Measurements from ENCODE around the gene MGAT4D.
"Not testable (repeated sequence)": the region's sequence is repeated elsewhere in the genome, so short reads cannot be mapped to it uniquely, and the experiment has no call there.

The MGAT4D gene

GRCh38 chr4:140497747-140498636 lies at the start of gene MGAT4D:
Gene MGAT4D (minus strand): TSS chr4:140498293. CDS start chr4:140498222, 71 bp downstream.
- Histone ChIP-seq H3K27ac (ENCODE audit: low read depth, low read length) (no peak within 1 kb of the TSS), H3K9ac (ENCODE audit: low read length) (no peak within 1 kb of the TSS), H3K4me3 (ENCODE audit: low read depth in 1 of 2, low read length in 2 of 2) (no peak within 1 kb of the TSS), H3K9me3 (ENCODE audit: low read length) (no peaks in the 10 kb centered on the region), H3K4me1 (ENCODE audit: insufficient read depth, low read length) (no peaks in the 10 kb centered on the region), H3K27me3 (ENCODE audit: control insufficient read depth in 1 of 2, insufficient read depth in 2 of 2, low read length in 2 of 2) (peaks cover 16 to 18% of the 10 kb centered on the region in 2 donors), H3K36me3 (ENCODE audit: insufficient read depth, low read length) (no peaks in the 10 kb centered on the region)

DNA sequence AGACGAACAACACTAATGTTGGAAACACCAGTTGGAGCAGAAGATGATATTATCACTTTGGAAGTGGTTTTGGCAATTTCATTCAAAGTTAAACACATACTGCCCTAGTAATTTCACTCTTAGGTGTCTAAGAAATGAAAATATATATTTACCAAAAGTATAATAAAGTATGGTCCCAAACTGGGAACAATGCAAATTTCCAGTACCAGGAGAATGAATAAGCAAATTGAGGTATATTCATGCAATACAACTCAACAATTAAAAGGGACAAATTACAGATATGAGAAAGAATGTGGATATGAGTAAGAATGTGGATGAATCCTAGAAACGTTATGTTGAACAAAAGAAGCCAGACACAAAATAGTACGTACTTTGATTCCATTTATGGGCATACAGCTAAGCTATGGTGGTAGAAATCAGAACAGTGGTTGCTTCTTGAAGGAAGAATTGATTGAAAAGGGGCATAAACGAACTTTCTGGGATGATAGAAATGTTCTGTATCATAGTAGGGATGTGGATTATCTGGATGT lies 35.9 kb upstream of the MGAT4D start:
- Histone ChIP-seq H3K9ac (ENCODE audit: low read length) (no peak overlapping the region), H3K36me3 (ENCODE audit: insufficient read depth, low read length) (peaks cover 21% of the 10 kb centered on the region)

GRCh38 chr4:140529434-140529833 lies 31.3 kb upstream of the MGAT4D start:
- Histone ChIP-seq H3K9me3 (ENCODE audit: low read length) (no peaks in the 10 kb centered on the region), H3K4me1 (ENCODE audit: insufficient read depth, low read length) (peaks cover 11% of the 10 kb centered on the region), H3K9ac (ENCODE audit: low read length) (no peak overlapping the region), H3K36me3 (ENCODE audit: insufficient read depth, low read length) (peaks cover 15% of the 10 kb centered on the region), H3K27me3 (ENCODE audit: control insufficient read depth in 1 of 2, insufficient read depth in 2 of 2, low read length in 2 of 2) (no peaks in the 10 kb centered on the region), H3K27ac (ENCODE audit: low read depth, low read length) (no peak overlapping the region), H3K4me3 (ENCODE audit: low read depth in 1 of 2, low read length in 2 of 2) (no peak overlapping the region)

More for the DNA sequence above, 35.9 kb upstream of the MGAT4D start:
- Histone ChIP-seq H3K27me3 (ENCODE audit: control insufficient read depth in 1 of 2, insufficient read depth in 2 of 2, low read length in 2 of 2) (no peaks in the 10 kb centered on the region), H3K27ac (ENCODE audit: low read depth, low read length) (no peak overlapping the region), H3K4me1 (ENCODE audit: insufficient read depth, low read length) (no peaks in the 10 kb centered on the region), H3K9me3 (ENCODE audit: low read length) (no peaks in the 10 kb centered on the region), H3K4me3 (ENCODE audit: low read depth in 1 of 2, low read length in 2 of 2) (no peak overlapping the region)

- Histone ChIP-seq H3K4me3 (ENCODE audit: low read depth in 1 of 2, low read length in 2 of 2) (peak within 1 kb of the TSS; percentile 76 to 95), H3K9me3 (ENCODE audit: low read length) (no peaks in the 10 kb centered on the region), H3K4me1 (ENCODE audit: insufficient read depth, low read length) (peaks cover 11% of the 10 kb centered on the region), H3K36me3 (ENCODE audit: insufficient read depth, low read length) (peaks cover 10% of the 10 kb centered on the region), H3K27ac (ENCODE audit: low read depth, low read length) (peak within 1 kb of the TSS; percentile 94), H3K9ac (ENCODE audit: low read length) (peak within 1 kb of the TSS; percentile 62), H3K27me3 (ENCODE audit: control insufficient read depth in 1 of 2, insufficient read depth in 2 of 2, low read length in 2 of 2) (no peaks in the 10 kb centered on the region)
Measured at GRCh38 chr4:140523857-140524742, 26.0 kb upstream of the MGAT4D start, which contains the start of gene ELMOD2. Gene ELMOD2 (plus strand): TSS chr4:140524168. CDS start chr4:140525429, 1,261 bp downstream.

DNA sequence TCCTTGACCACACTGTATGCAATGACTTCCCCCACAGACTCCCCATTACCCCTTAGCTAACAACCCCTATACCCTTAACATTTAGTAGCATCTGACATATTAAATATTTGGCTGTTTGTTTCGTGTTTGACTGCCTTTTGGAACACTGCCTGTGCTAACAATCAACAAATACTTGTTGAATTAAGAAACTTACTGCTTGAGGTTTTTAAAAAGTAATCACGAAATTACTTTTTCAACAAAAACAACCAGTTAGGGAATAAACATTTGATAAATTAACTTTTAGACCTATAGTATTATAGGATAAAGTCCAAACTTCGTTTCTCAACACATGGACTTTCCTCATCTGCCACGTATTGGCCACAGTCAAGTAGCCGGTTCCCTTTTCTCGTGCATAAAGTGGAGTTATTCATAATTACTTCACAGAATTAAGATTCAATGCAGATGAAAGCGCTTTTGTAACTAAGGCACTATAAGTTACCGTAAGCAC lies 25.3 kb upstream of the MGAT4D start:
- Histone ChIP-seq H3K36me3 (ENCODE audit: insufficient read depth, low read length) (peaks cover 7% of the 10 kb centered on the region), H3K9ac (ENCODE audit: low read length) (peak overlapping the region; percentile 23), H3K27ac (ENCODE audit: low read depth, low read length) (peak overlapping the region; percentile 94), H3K4me3 (ENCODE audit: low read depth in 1 of 2, low read length in 2 of 2) (peak overlapping the region; percentile 76 to 95), H3K9me3 (ENCODE audit: low read length) (no peaks in the 10 kb centered on the region), H3K27me3 (ENCODE audit: control insufficient read depth in 1 of 2, insufficient read depth in 2 of 2, low read length in 2 of 2) (no peaks in the 10 kb centered on the region), H3K4me1 (ENCODE audit: insufficient read depth, low read length) (peaks cover 11% of the 10 kb centered on the region)

DNA sequence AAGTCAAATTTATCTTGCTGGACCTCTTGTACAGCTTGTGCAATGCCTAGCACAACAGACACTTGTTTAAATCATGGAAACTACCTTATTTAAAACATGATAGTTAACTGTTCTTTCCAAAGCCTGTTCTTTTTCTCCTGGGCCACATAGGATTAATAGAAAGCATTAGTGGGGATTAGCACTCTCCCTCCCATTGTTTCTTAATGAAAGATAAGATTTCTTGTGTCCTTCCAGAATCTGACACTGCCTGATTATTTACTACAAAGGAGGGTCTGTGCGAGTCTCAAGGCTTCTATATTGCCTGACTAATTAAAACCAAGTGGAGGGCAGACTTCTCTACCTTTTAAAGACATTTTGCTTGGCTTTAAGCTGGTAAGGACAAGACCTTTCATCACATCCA lies 17.3 kb upstream of the MGAT4D start:
- H3K4me1 ChIP-seq (ENCODE audit: insufficient read depth, low read length), result no peaks in the 10 kb centered on the region
- no peak overlapping the region for H3K27ac ChIP-seq (ENCODE audit: low read depth, low read length)
- H3K9me3 ChIP-seq (ENCODE audit: low read length), result no peaks in the 10 kb centered on the region
- H3K36me3 ChIP-seq (ENCODE audit: insufficient read depth, low read length), result no peaks in the 10 kb centered on the region
- no peak overlapping the region for H3K9ac ChIP-seq (ENCODE audit: low read length)
- no peak overlapping the region for H3K4me3 ChIP-seq (ENCODE audit: low read depth in 1 of 2, low read length in 2 of 2)
- H3K27me3 ChIP-seq (ENCODE audit: control insufficient read depth in 1 of 2, insufficient read depth in 2 of 2, low read length in 2 of 2), result no peaks in the 10 kb centered on the region

DNA sequence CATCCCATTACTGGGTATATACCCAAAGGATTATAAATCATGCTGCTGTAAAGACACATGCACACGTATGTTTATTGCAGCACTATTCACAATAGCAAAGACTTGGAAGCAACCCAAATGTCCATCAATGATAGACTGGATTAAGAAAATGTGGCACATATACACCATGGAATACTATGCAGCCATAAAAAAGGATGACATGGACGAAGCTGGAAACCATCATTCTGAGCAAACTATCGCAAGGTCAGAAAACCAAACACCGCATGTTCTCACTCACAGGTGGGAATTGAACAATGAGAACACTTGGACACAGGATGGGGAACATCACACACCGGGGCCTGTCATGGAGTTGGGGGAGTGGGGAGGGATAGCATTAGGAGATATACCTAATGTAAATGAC lies 15.7 kb upstream of the MGAT4D start:
- H3K36me3 ChIP-seq (ENCODE audit: insufficient read depth, low read length); H3K9ac ChIP-seq (ENCODE audit: low read length); H3K27ac ChIP-seq (ENCODE audit: low read depth, low read length); H3K4me3 ChIP-seq (ENCODE audit: low read depth in 1 of 2, low read length in 2 of 2); H3K9me3 ChIP-seq (ENCODE audit: low read length); H3K4me1 ChIP-seq (ENCODE audit: insufficient read depth, low read length); H3K27me3 ChIP-seq (ENCODE audit: control insufficient read depth in 1 of 2, insufficient read depth in 2 of 2, low read length in 2 of 2): not testable (repeated sequence)

DNA sequence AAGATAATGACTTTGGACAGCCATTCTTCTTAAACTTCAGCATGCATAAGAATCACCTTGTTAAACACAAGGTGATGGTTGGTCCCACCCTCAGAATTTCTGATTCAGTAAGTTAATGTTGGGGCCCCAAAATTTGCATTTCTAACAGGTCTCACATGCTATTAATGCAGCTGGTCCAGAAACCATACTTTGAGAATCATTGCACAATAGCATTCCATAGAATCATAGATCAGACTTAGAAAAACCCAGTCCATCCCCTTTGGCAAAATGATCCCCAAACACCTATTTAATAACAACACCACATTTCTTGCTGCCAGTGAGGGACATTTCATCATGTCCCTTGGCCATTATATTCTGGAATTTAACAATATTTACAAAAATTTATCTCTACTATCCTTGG lies 6.2 kb upstream of the MGAT4D start:
- Histone ChIP-seq H3K4me3 (ENCODE audit: low read depth in 1 of 2, low read length in 2 of 2) (no peak overlapping the region), H3K9ac (ENCODE audit: low read length) (no peak overlapping the region), H3K4me1 (ENCODE audit: insufficient read depth, low read length) (no peaks in the 10 kb centered on the region), H3K9me3 (ENCODE audit: low read length) (no peaks in the 10 kb centered on the region), H3K36me3 (ENCODE audit: insufficient read depth, low read length) (no peaks in the 10 kb centered on the region), H3K27ac (ENCODE audit: low read depth, low read length) (no peak overlapping the region), H3K27me3 (ENCODE audit: control insufficient read depth in 1 of 2, insufficient read depth in 2 of 2, low read length in 2 of 2) (peaks cover 0 to 2% of the 10 kb centered on the region in 2 donors)

DNA sequence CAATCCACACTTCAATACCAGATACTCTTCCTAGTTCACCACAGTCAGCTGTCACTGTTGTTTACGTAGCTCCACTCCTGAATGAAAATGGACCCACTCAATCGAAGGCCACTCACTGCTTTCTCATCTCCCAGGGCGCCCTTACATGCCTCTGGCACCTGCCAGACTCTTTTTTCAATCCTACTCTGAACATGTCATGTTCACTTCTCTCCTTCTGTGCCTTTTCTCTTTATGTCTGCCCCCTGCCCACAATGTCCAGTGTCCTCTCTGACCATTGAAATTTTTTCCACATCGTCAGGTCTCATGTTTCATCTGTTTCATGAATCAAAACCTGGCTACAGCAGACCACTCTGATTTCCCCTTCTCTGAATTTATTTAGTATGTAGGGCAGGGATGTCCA lies 1.3 kb upstream of the MGAT4D start:
- Histone ChIP-seq H3K4me3 (ENCODE audit: low read depth in 1 of 2, low read length in 2 of 2) (no peak overlapping the region), H3K36me3 (ENCODE audit: insufficient read depth, low read length) (no peaks in the 10 kb centered on the region), H3K4me1 (ENCODE audit: insufficient read depth, low read length) (no peaks in the 10 kb centered on the region), H3K27me3 (ENCODE audit: control insufficient read depth in 1 of 2, insufficient read depth in 2 of 2, low read length in 2 of 2) (peaks cover 16 to 18% of the 10 kb centered on the region in 2 donors), H3K9me3 (ENCODE audit: low read length) (no peaks in the 10 kb centered on the region), H3K27ac (ENCODE audit: low read depth, low read length) (no peak overlapping the region), H3K9ac (ENCODE audit: low read length) (no peak overlapping the region)

DNA sequence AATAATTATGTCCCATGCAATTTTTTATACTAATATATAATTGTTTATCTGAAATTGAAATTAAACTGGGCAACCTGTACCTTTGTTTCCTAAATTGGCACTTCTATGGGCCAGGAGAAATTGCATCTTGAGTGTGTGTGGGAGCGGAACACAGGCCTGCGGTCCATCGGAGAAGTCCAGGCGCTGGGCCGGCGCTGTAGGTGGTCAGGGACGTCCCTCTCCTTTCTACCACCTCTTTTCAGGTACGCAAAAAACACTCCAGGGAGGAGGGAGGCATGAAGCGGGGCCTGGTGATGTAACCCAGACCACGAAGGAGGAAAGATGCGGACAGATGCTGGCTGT lies 717 bp downstream of the MGAT4D start:
- Histone ChIP-seq H3K9ac (ENCODE audit: low read length) (no peak overlapping the region), H3K27me3 (ENCODE audit: control insufficient read depth in 1 of 2, insufficient read depth in 2 of 2, low read length in 2 of 2) (peaks cover 16 to 18% of the 10 kb centered on the region in 2 donors), H3K4me3 (ENCODE audit: low read depth in 1 of 2, low read length in 2 of 2) (no peak overlapping the region), H3K9me3 (ENCODE audit: low read length) (no peaks in the 10 kb centered on the region), H3K4me1 (ENCODE audit: insufficient read depth, low read length) (no peaks in the 10 kb centered on the region), H3K36me3 (ENCODE audit: insufficient read depth, low read length) (no peaks in the 10 kb centered on the region), H3K27ac (ENCODE audit: low read depth, low read length) (no peak overlapping the region)

DNA sequence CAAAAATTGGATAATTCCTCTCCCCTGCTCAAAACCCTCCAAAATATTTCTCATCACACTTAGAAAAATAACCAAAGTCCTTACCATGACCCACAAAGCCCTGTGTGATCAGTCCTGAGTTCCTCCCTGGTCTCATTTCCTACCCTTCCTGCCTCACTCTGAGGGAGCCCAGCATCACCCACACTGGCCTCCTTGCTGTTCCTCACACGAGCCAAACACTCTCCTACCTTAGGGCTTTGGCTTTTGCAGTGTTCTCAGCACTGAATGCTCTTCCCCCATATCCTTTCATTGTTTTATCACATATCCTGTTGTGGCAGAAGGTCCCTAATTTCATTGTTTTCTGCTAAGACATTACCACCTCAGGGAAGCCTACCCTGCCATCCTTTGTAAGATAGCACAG lies 12.2 kb downstream of the MGAT4D start:
- no peaks in the 10 kb centered on the region for H3K27me3 ChIP-seq (ENCODE audit: control insufficient read depth in 1 of 2, insufficient read depth in 2 of 2, low read length in 2 of 2)
- H3K4me3 ChIP-seq (ENCODE audit: low read depth in 1 of 2, low read length in 2 of 2), result no peak overlapping the region
- H3K9me3 ChIP-seq (ENCODE audit: low read length), result no peaks in the 10 kb centered on the region
- H3K36me3 ChIP-seq (ENCODE audit: insufficient read depth, low read length), result no peaks in the 10 kb centered on the region
- H3K27ac ChIP-seq (ENCODE audit: low read depth, low read length), result no peak overlapping the region
- no peak overlapping the region for H3K9ac ChIP-seq (ENCODE audit: low read length)
- no peaks in the 10 kb centered on the region for H3K4me1 ChIP-seq (ENCODE audit: insufficient read depth, low read length)
